Measurements from ENCODE around the gene RRP12. TPM values are rescaled to one million over a fixed set of nuclear protein-coding genes. Genes with fewer than 3 reads are reported as not detected.

Gene RRP12
- total and polyA plus RNA-seq, 4 experiments from 2014 or later = 6.3 to 20.0 (median 12.9) TPM

DNA sequence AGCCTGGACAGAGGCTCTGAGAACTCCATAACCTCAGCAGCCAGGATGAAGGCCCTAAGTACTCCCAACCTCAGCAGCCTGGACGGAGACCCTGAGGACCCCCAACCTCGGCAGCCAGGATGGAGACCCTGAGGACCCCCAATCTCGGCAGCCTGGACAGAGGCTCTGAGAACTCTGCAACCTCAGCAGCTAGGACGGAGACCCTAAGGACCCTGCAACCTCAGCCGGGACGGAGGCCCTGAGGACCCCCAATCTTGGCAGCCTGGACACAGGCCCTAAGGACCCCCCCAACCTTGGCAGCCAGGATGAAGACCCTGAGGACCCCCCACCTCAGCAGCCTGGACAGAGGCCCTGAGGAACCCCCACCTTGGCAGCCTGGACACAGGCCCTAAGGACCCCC lies 16.5 kb downstream of the RRP12 start:
- no peaks in the 10 kb centered on the region for H3K27me3 ChIP-seq (ENCODE audit: insufficient read depth, low read length)
- H3K4me3 ChIP-seq (ENCODE audit: low read length in 2 of 2) = no peak overlapping the region
- H3K27ac ChIP-seq (ENCODE audit: low read depth, low read length) = no peak overlapping the region
- ChIA-PET POLR2A (ENCODE audit: partially characterized antibody) (no interaction called here), CTCF (ENCODE audit: partially characterized antibody) (no interaction called here)
- H3K4me1 Mint-ChIP-seq = no peaks in the 10 kb centered on the region
- H3K27ac Mint-ChIP-seq = no peak overlapping the region
- no peaks in the 10 kb centered on the region for H3K27me3 Mint-ChIP-seq
- H3K4me3 Mint-ChIP-seq = no peak overlapping the region
- H3K36me3 ChIP-seq (ENCODE audit: insufficient read depth, low read length) = peaks cover 15% of the 10 kb centered on the region
- peaks cover 0 to 3% (median 0%) of the 10 kb centered on the region in 8 donors for H3K9me3 Mint-ChIP-seq
- intact Hi-C loops (cut with micrococcal nuclease) = no loop called here
- H3K9me3 ChIP-seq (ENCODE audit: control insufficient read depth in 1 of 2, low read length in 2 of 2) = no peaks in the 10 kb centered on the region
- H3K4me1 ChIP-seq (ENCODE audit: insufficient read depth, low read length) = no peaks in the 10 kb centered on the region
- peaks cover 14 to 52% of the 10 kb centered on the region in 2 donors for H3K36me3 Mint-ChIP-seq
- no peak for DNase-seq

DNA sequence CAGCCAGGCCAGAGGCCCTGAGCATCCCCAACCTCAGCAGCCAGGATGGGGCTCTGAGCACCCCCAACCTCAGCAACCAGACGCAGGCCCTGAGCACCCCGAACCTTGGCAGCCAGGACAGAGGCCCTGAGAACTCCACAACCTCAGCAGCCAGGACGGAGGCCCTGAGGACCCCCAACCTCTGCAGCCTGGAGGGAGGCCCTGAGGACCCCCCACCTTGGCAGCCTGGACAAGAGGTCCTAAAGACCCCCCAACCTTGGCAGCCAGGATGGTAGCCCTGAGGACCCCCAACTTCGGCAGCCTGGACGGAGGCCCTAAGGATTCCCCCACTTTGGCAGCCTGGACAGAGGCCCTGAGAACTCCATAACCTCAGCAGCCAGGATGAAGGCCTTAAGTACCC lies 17.0 kb downstream of the RRP12 start:
- no peak overlapping the region for H3K4me3 ChIP-seq (ENCODE audit: low read length in 2 of 2)
- DNase-seq = no peak
- Mint-ChIP-seq H3K9me3 (no peaks in the 10 kb centered on the region), H3K36me3 (peaks cover 14 to 49% of the 10 kb centered on the region in 2 donors), H3K27me3 (no peaks in the 10 kb centered on the region), H3K4me3 (no peak overlapping the region), H3K4me1 (no peaks in the 10 kb centered on the region), H3K27ac (no peak overlapping the region)
- H3K9me3 ChIP-seq (ENCODE audit: control insufficient read depth in 1 of 2, low read length in 2 of 2) = no peaks in the 10 kb centered on the region
- H3K27ac ChIP-seq (ENCODE audit: low read depth, low read length) = no peak overlapping the region
- peaks cover 15% of the 10 kb centered on the region for H3K36me3 ChIP-seq (ENCODE audit: insufficient read depth, low read length)
- no peaks in the 10 kb centered on the region for H3K4me1 ChIP-seq (ENCODE audit: insufficient read depth, low read length)
- intact Hi-C loops (cut with micrococcal nuclease) = no loop called here
- ChIA-PET CTCF (ENCODE audit: partially characterized antibody) (interaction anchor here (1.1 kb wide), 1 partner anchor 84 kb away, joined by 3 read pairs; no protein-coding TSS in a partner anchor), POLR2A (ENCODE audit: partially characterized antibody) (no interaction called here)
- H3K27me3 ChIP-seq (ENCODE audit: insufficient read depth, low read length) = no peaks in the 10 kb centered on the region

DNA sequence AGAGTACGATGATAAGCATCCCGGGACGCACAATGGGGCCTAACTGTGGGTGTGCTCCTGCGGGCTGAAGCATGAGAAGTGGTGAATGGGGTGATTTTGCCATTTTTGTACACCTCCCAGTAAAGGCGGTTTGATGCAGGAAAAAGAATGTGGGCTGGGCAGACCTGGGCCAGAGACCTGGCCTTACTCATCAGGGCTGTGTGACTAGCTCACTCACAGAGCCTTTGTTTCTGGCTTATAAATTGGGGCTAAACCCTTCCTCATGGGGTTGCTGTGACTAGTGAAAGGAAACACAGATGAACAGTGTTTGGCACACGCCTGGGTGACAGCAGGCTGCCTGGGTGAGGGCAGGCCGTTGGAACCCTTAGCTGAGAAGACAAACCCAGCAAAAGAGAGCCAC lies 18.0 kb downstream of the RRP12 start:
- no peak overlapping the region for H3K27ac ChIP-seq (ENCODE audit: low read depth, low read length)
- ChIA-PET CTCF (ENCODE audit: partially characterized antibody) (interaction anchor here (1.1 to 1.6 kb wide), 3 partner anchors 19 to 105 kb away, joined by 3 to 4 read pairs (median 4); partner anchors contain the start of gene RRP12), POLR2A (ENCODE audit: partially characterized antibody) (no interaction called here)
- peak overlapping the region in 1 of 7 donors; percentile 37 for H3K27ac Mint-ChIP-seq
- H3K9me3 ChIP-seq (ENCODE audit: control insufficient read depth in 1 of 2, low read length in 2 of 2) = no peaks in the 10 kb centered on the region
- peaks cover 9 to 46% of the 10 kb centered on the region in 2 donors for H3K36me3 Mint-ChIP-seq
- H3K4me3 ChIP-seq (ENCODE audit: low read length in 2 of 2) = no peak overlapping the region
- no peaks in the 10 kb centered on the region for H3K9me3 Mint-ChIP-seq
- intact Hi-C loops (cut with micrococcal nuclease) = no loop called here
- H3K36me3 ChIP-seq (ENCODE audit: insufficient read depth, low read length) = peaks cover 9% of the 10 kb centered on the region
- no peaks in the 10 kb centered on the region for H3K27me3 ChIP-seq (ENCODE audit: insufficient read depth, low read length)
- H3K27me3 Mint-ChIP-seq = no peaks in the 10 kb centered on the region
- H3K4me1 ChIP-seq (ENCODE audit: insufficient read depth, low read length) = no peaks in the 10 kb centered on the region
- no peaks in the 10 kb centered on the region for H3K4me1 Mint-ChIP-seq
- DNase-seq = no peak
- no peak overlapping the region for H3K4me3 Mint-ChIP-seq

GRCh38 chr10:97381626-97382025 lies 19.5 kb downstream of the RRP12 start:
- Mint-ChIP-seq H3K4me3 (no peak overlapping the region), H3K4me1 (no peaks in the 10 kb centered on the region), H3K36me3 (peaks cover 13 to 43% of the 10 kb centered on the region in 2 donors), H3K27me3 (no peaks in the 10 kb centered on the region), H3K27ac (no peak overlapping the region), H3K9me3 (no peaks in the 10 kb centered on the region)
- Histone ChIP-seq H3K36me3 (ENCODE audit: insufficient read depth, low read length) (peaks cover 7% of the 10 kb centered on the region), H3K27ac (ENCODE audit: low read depth, low read length) (no peak overlapping the region), H3K4me1 (ENCODE audit: insufficient read depth, low read length) (no peaks in the 10 kb centered on the region), H3K9me3 (ENCODE audit: control insufficient read depth in 1 of 2, low read length in 2 of 2) (no peaks in the 10 kb centered on the region), H3K4me3 (ENCODE audit: low read length in 2 of 2) (no peak overlapping the region), H3K27me3 (ENCODE audit: insufficient read depth, low read length) (no peaks in the 10 kb centered on the region)
- intact Hi-C loops (cut with micrococcal nuclease) = no loop called here
- POLR2A ChIA-PET (ENCODE audit: partially characterized antibody) = no interaction called here
- CTCF ChIA-PET (ENCODE audit: partially characterized antibody) = interaction anchor here (1.6 kb wide), 1 partner anchor 20 kb away, joined by 4 read pairs; the partner anchor contains the start of gene RRP12
- no peak for DNase-seq

DNA sequence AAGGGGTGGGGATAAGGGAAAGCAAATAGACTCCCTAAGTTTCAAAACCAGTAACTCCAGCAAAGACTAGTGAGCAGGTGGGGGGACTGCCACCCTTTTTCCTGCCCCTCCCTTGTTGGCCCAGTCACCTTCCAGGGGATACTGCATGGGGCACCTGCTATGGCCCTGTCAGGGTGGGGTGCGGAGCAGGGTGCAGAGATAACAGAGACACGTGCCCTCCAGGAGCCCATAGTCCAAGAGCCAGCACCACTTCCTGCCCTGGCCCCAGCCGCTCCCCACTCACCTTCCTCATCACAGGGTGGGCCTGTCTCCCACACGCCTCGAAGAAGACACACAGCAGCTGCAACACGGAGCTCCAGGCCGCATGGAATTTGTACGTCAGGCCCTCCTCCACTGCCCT lies 20.6 kb downstream of the RRP12 start:
- Histone ChIP-seq H3K4me1 (ENCODE audit: insufficient read depth, low read length) (no peaks in the 10 kb centered on the region), H3K36me3 (ENCODE audit: insufficient read depth, low read length) (peaks cover 3% of the 10 kb centered on the region), H3K27me3 (ENCODE audit: insufficient read depth, low read length) (no peaks in the 10 kb centered on the region), H3K27ac (ENCODE audit: low read depth, low read length) (no peak overlapping the region), H3K4me3 (ENCODE audit: low read length in 2 of 2) (no peak overlapping the region), H3K9me3 (ENCODE audit: control insufficient read depth in 1 of 2, low read length in 2 of 2) (no peaks in the 10 kb centered on the region)
- ChIA-PET CTCF (ENCODE audit: partially characterized antibody) (no interaction called here), POLR2A (ENCODE audit: partially characterized antibody) (no interaction called here)
- H3K4me1 Mint-ChIP-seq = no peaks in the 10 kb centered on the region
- intact Hi-C loops (cut with micrococcal nuclease) = no loop called here
- no peak overlapping the region for H3K27ac Mint-ChIP-seq
- H3K36me3 Mint-ChIP-seq = peaks cover 13 to 44% of the 10 kb centered on the region in 2 donors
- no peaks in the 10 kb centered on the region for H3K9me3 Mint-ChIP-seq
- H3K27me3 Mint-ChIP-seq = no peaks in the 10 kb centered on the region
- H3K4me3 Mint-ChIP-seq = no peak overlapping the region
- no peak for DNase-seq

- Mint-ChIP-seq H3K27me3 (no peaks in the 10 kb centered on the region), H3K4me3 (peak overlapping the region in 1 of 8 donors; percentile 15), H3K9me3 (no peaks in the 10 kb centered on the region), H3K4me1 (no peaks in the 10 kb centered on the region), H3K27ac (no peak overlapping the region), H3K36me3 (peaks cover 20 to 45% of the 10 kb centered on the region in 2 donors)
- Histone ChIP-seq H3K36me3 (ENCODE audit: insufficient read depth, low read length) (no peaks in the 10 kb centered on the region), H3K4me1 (ENCODE audit: insufficient read depth, low read length) (no peaks in the 10 kb centered on the region), H3K27me3 (ENCODE audit: insufficient read depth, low read length) (no peaks in the 10 kb centered on the region), H3K4me3 (ENCODE audit: low read length in 2 of 2) (no peak overlapping the region), H3K9me3 (ENCODE audit: control insufficient read depth in 1 of 2, low read length in 2 of 2) (no peaks in the 10 kb centered on the region), H3K27ac (ENCODE audit: low read depth, low read length) (no peak overlapping the region)
- DNase-seq = no peak
- ChIA-PET POLR2A (ENCODE audit: partially characterized antibody) (no interaction called here), CTCF (ENCODE audit: partially characterized antibody) (no interaction called here)
- intact Hi-C loops (cut with micrococcal nuclease) = no loop called here
Observed at GRCh38 chr10:97378933-97379921, 21.9 kb downstream of the RRP12 start.

DNA sequence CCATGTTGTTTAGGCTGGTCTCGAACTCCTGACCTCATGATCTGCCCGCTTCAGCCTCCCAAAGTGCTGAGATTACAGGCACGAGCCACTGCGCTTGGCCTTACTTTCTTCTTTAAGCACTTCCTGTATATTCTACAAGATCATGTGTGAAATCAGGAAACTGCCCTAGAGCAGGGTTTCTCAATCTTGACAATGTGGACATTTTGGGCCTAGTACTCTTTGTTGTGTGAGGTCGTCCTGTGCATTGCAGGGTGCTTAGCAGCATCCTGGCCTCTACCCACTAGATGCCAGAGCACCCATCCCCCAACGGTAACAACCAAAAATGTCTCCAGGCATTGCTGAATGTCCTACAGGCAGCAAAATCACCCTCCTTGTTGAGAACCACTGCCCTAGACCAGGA lies 24.7 kb downstream of the RRP12 start:
- intact Hi-C loops (cut with micrococcal nuclease) = no loop called here
- H3K9me3 ChIP-seq (ENCODE audit: control insufficient read depth in 1 of 2, low read length in 2 of 2) = no peaks in the 10 kb centered on the region
- H3K9me3 Mint-ChIP-seq = no peaks in the 10 kb centered on the region
- peaks cover 33 to 53% of the 10 kb centered on the region in 2 donors for H3K36me3 Mint-ChIP-seq
- H3K27ac ChIP-seq (ENCODE audit: low read depth, low read length) = no peak overlapping the region
- no peaks in the 10 kb centered on the region for H3K27me3 ChIP-seq (ENCODE audit: insufficient read depth, low read length)
- ChIA-PET CTCF (ENCODE audit: partially characterized antibody) (no interaction called here), POLR2A (ENCODE audit: partially characterized antibody) (no interaction called here)
- peaks cover 6% of the 10 kb centered on the region for H3K36me3 ChIP-seq (ENCODE audit: insufficient read depth, low read length)
- H3K4me1 Mint-ChIP-seq = no peaks in the 10 kb centered on the region
- H3K4me3 ChIP-seq (ENCODE audit: low read length in 2 of 2) = no peak overlapping the region
- peak overlapping the region in 1 of 7 donors; percentile 64 for H3K27ac Mint-ChIP-seq
- no peak for DNase-seq
- no peaks in the 10 kb centered on the region for H3K4me1 ChIP-seq (ENCODE audit: insufficient read depth, low read length)
- no peaks in the 10 kb centered on the region for H3K27me3 Mint-ChIP-seq
- no peak overlapping the region for H3K4me3 Mint-ChIP-seq

Data from CD4-positive, alpha-beta memory T cell (primary cell).